ENCODE measurements around the gene PRKCQ.
"Not testable (repeated sequence)": the region's sequence is repeated elsewhere in the genome, so short reads cannot be mapped to it uniquely, and the experiment has no call there.

PRKCQ gene

DNA sequence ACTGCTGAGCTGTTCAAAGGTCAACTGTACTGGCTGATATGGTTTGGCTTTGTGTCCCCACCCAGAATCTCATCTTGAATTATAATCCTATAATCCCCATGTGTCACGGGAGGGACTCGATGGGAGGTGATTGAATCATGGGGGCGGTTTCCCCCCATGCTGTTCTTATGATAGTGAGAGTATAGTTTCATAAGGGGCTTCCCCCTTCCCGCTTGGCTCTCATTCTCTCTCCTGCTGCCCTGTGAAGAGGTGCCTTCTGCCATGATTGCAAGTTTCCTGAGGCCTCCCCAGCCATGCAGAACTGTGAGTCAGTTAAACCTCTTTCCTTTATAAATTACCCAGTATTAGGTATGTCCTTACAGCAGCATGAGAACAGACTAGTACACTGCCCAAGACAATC is 140.2 kb downstream of the PRKCQ start:
- DNase-seq, result not testable (repeated sequence)

DNA sequence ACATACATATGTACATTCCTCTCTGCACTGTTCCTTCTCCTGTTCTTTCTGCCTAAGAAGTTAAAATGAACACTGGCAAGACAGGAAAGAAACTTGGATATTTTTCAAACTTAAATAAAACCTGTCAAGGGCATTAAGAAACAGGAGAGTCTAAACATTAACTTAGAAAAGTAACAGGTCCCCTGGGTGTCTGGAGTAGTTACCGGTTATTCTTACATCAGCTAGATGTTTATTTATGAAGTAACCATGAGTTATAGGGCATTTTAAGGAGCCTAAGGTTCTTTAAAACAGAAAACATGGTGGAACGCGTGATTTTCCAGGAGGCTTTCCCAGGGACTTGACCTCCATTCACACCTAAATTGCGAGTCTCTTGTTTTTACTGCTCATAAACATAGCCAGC is 148.2 kb downstream of the PRKCQ start:
- DNase-seq, result no peak

DNA sequence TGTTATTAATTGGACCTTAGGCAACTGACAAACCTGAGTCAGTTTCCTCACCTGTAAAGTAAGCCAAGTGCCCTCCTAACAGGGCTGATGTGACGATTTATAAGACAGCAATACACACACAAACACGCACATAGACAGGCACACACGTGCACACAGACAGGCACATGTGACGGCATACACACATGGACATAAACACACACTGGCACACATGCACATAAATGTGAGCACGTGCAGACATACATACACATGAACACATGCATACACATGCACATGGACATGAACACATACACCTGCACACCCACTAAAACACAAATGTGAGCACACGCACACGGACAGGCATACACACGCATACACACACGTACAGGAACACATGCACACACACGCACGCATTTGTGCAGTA is 148.9 kb downstream of the PRKCQ start:
- no peak for DNase-seq

DNA sequence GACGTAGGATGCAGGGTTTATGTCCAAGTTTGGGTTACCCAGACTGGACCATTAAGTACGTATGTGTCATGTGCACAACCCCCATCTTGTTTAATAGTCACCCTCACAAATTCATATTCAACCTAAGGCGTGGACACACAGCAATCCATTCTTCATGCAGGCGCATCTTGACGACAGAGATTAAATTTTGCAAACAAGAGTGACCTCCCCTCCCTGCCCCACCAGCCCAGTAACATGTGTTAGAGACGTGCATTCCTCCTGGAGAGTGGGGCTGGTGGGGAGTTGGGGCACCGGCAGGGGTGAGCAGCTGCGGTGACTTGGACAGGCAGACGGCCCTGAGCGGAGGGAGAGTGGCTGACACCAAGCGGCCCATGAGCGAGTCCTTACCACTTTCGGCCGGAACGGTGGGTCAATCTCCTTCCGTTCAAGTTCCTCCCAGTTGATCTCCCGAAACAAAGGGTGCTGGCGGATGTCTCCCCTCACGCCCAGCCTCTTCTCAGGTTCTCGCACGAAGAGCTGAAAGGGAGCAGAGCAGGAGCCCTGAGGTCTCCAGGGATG is 149.6 kb downstream of the PRKCQ start:
- DNase-seq, result no peak

DNA sequence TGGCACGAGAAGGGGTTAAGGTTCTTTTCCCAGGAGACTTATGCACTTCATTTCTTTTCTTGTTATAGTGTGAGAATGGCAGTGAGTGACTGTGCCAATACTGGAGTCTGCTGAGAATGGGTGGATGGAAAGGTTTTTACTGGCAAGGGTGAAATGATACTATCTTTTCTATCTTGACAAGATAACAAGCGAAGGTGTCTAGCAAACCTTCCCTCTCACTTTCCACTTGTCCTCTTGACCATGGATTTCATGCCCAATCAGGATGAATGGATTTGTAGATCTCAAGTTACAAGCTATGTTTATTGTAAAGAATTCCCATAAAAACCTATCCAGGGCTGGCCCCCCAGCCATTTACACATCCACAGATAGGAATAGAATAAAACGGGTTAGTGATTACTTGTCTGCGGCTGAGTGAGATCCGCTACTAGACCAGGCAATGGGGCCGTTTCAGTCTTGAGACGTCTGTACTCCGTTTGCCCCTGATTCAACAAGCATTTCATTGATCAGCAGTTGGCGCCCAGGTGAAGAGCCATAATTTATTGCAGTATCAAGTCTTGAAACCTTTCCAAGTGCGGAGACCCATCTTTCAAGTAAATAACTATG is 152.6 kb downstream of the PRKCQ start:
- DNase-seq, result no peak

DNA sequence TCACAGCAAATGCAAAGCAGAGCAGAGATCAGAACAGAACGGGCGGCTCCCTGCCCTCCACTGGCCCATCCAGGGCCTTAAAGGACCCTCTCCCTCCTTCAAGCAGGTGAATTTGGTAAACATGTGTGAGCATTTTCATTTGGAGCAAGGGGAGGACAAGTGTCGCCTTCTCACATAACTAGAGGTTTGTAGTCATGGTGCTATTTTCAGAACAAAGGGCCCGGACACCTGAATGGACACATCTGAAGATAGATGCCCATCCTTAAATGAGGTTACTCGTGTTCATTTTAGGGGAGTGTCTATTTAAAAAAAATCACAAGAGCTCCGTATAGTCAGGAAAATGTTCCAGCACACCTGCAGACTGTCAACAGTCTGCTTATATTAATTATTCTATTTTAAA is 153.8 kb downstream of the PRKCQ start:
- DNase-seq, result no peak

DNA sequence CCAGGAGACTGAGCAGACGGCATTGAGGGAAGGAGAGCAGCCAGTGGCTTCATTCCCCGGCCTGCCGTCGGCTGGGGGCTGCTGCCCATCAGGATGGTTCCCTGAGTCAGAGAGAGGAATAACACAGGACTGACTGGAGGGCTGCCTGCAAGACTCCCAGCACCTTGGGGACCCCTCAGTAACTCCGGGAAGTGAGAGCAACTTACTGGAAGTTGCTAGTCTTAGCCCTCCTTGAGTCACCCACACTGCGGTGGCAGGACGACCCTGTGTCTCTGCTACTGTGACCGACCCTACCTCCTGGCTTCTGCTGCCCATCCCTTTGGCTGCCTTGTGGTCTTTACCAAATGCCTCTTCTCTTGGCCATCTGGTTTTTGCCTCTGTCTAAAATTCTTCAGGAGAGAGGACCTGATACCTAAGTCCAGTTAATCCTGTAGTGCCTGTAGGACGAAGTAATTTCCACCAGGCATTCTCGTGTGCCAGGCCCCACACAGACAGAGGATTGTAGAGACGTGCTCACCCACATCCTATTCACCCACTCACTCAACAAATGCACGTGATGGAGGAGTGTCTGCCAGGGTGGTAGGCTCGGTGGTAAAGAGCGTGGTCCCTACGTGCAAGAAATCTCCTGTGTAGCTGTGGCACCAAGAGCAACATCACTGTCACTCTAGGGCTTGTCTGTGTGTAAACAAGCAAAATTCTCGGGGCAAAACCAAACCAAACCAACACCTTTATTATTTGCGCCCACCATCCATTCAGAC is 156.5 kb downstream of the PRKCQ start:
- DNase-seq, result no peak

DNA sequence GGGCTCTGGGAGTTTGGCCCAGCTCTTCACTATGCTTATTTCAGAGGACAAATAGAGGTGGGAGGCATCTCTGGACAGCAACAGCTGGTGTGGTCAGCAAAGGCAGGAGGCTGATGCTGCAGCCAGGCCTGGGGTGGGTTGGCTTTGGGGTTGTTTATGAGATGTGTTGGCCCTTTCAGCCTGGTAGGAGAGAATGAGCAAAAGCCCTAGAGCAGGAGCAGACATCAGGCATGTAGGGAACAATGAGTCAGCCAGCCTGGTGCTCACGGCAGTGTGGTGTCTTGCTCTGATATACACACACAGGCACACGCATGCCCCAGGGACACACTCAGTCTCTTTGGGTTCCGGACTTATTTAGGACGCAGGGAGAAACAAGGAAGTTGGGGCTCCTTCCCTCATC is 157.1 kb downstream of the PRKCQ start:
- no peak for DNase-seq

DNA sequence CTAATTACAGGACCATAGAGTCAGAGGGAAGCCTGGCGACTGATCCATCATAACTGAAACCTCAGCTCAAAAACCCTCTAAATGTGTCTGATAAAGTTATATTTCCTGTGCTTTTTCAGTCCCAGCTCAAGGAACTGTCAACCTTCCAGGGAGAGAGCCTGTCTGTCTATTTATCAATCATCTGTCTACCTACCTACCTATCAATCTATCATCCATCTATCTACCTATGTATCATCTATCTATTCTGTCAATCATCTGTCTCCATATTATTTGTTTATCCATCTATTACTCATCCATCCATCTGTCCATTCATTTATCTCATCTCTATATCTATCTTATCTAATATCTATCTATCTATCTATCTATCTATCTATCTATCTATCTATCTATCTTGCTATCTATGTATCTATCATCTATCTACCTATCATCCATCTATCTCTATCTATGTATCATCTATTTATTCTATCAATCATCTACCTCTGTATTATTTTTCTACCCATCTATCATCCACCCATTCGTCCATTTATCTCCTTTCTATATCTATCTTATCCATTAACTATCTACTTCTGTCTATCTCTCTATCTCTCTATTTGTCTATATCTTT is 161.4 kb downstream of the PRKCQ start:
- DNase-seq, result no peak

DNA sequence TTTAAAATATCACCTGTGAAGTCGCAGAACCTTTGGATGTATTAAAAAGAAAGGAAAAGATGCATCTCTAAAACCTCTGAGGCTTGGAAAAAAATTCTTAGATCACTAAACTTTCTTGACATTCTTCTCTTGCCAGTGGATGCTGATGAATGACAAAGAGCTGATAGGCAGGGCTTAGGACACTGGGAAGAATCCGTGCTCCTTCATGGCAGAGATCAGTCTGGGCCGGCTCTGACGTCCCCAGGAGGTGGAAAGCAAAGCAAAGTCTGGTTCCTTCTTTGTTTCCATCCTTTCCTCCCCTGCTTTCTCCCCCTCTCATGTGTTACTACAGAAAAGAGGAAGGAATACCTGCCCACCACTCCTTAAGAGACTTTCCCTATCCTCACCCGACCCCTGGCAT is 161.9 kb downstream of the PRKCQ start:
- no peak for DNase-seq

DNA sequence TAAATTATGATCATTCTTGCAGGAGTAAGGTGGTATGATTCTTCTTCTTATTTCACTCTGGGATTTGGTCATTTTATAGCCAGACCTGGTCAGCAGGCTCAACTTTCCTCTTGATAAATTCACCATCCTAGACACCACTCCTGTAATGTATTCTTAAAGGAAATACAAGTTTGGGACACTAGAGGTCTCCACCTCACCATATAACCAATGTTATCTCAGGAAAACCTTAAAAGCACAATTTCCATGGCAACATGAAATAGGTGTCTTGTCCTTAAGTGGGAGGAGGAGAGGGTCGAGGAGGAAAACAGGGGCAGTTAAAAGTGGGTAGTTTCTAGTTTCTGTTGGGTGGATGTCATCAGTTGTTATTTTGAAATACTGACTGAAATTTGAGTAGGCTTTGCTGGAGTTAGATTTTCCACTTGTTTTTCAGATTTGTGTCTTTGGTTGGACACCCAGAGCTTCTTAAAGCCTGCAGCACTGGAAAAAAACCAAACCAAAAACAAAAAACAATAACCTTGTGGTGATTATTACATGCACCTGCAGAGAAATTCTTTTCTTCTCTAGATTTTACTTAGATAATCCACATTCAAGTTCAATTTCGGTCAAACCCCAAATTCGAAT is 163.1 kb downstream of the PRKCQ start:
- DNase-seq, result no peak

DNA sequence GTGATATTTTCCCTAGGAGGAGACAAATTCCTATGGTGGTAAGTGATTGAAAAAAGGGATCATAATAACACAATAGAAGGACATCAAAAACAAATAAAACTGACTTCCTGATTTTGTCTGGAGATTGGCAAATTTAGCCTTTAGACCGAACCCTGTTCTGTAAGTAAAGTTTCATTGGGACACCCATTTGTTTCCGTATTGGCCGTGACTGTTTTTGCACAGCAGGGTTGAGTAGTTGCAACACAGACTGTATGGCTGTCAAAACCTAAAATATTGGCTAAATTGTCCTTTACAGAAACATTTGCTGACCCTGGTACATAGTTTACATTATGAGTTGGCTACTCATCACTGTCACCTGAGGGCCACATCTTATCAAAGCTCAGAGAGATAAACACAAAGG is 168.6 kb downstream of the PRKCQ start:
- DNase-seq, result no peak

DNA sequence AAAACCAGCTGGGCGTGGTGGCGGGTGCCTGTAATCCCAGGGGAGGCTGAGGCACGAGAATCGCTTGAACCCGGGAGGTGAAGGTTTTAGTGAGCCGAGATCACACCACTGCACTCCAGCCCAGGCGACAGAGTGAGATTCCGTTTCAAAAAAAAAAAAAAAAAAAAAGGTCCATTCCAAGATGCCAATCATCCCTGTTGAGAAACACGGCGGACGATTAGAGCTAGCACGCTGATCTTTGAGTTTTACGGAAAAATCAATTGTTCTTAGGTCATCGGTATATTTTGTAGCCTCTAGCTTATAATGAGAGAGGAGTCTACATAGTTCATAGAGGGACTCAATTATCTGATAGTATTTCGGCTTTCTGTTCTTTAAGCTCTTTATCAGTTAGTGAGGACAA is 169.2 kb downstream of the PRKCQ start:
- DNase-seq, result no peak

DNA sequence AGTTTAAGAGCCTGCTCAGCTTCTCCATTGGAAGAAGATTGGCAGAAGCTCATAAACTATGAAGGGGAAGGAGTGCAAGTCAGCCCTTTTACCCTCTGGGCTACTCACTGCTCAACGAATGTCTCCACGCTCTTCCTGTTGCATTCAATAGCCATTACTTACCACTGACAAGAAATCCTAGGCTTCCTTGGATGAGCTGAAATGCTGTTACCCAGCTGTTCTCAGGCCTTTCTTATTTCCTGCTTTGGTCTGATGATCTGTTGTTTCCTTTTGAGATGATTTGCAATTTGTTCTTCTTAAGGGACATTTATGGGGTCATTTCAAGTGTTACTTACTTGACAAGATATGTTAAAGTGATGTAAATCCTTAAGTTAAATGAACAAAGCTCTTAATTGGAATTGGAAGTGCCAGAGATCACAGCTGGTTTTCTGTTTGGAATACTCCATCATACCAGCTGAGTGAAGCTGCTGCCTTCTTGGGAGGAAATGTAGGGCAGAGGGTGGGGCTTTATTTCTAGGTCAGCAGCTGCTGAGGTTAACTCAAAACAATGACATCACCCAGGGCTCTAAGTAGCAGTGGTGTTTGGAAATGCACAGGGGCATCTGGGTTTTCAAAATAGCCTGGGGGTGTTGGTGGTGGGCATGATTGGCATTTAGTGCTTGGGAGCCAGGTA is 170.0 kb downstream of the PRKCQ start:
- no peak for DNase-seq

DNA sequence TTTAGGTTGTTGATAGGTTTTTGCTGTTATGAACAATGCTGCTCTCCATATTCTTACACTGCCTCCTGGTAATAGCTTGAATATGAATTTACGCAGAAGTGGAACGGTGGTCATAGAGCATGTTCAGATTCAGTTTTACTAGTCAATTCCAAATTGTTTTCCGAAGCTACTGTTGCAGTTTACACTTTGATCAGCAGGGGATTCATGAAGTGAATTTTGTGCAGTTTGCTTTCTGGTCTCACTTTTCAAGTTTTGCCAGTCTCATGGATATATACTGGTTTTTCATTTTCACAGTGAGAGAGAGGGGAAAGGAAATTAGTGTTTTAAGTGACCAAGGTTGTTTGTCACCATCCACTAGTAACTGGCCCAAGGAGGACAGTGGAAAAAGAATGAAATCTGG is 171.3 kb downstream of the PRKCQ start:
- no peak for DNase-seq

DNA sequence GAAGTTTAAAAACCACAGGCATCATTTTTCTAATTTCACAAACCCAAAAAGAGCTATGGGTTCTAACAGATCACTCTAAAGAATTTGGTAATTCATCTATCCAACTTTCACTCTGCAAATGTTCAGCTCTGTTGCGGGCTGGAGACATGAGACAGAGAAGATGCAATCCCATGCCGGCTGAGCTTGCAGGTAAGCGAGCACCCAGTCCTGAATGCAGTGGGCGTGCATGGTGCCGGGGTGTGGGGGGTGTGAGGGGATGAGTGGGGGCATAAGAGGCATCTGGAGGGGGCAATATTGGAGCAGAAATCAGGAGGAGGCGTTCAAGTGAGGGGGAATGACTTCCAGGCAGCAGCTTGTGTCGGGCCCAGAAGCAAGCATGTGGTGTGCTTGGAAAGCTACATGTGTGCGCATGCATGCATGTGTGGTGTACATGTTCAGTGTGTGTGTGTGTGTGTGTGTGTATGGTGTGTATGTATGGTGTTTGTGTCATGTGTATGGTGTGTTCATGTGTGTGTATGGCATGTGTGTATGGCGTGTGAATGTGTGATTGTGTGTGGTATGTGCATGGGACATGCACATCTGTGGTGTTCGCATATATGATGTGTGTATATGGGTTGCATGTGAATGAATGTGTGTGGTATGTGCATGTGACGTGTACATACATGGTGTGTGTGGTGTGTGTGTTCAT is 172.9 kb downstream of the PRKCQ start:
- DNase-seq, result no peak

DNA sequence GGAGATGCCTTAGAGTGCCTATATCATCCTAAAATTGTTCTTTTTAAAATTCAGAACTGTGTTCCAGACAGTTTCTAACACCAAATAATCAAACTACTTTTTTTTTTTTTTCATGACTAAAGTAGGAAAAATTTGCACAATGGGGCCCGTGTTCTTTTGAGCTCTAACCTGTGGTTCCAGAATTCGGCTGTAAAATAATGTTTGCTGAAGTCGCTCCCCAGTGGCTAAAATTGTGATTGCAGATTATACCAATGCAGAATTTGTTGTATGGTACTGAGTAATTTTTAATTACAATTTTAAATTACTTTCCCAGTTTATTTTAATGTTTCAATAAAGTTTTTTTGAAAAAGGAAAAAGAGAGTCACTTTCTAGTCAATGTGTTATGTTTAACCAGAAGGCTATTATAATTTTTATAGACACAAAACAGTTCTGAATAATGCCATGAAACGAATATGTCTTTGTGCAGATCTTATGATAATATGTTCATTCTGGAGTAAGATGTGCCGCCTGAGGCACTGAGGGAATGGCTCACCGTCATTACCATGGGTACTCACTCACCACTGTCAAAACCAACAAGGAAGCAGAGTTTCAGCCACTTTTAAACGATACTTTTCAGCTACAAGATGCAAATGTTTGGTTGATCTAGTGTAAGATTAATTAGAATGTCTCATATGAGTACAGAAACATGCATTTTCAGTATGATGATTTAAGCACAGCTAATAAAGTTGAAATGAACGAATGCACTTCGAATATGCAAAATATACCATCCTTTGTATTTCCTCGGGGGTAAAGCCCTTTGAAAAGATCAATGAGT is 173.6 kb downstream of the PRKCQ start:
- DNase-seq, result no peak

DNA sequence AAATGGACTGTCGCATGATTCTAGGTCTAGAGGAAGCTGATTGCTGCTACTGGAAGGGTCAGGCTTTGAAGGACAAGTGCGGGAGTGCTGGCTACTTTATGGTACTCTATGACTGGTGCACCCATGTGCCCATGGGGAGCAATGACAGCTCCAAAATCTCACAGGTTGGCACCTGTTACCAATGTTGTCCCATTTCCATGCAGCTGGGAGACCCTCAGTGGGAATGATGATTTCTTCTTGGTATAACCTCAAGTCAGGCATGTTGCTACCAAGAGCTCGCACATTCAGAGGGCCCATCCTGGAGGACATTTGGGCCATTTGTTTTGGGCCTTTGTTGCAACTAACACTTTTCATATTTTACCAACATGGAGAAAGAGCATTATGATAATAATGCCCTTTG is 174.4 kb downstream of the PRKCQ start:
- no peak for DNase-seq

DNA sequence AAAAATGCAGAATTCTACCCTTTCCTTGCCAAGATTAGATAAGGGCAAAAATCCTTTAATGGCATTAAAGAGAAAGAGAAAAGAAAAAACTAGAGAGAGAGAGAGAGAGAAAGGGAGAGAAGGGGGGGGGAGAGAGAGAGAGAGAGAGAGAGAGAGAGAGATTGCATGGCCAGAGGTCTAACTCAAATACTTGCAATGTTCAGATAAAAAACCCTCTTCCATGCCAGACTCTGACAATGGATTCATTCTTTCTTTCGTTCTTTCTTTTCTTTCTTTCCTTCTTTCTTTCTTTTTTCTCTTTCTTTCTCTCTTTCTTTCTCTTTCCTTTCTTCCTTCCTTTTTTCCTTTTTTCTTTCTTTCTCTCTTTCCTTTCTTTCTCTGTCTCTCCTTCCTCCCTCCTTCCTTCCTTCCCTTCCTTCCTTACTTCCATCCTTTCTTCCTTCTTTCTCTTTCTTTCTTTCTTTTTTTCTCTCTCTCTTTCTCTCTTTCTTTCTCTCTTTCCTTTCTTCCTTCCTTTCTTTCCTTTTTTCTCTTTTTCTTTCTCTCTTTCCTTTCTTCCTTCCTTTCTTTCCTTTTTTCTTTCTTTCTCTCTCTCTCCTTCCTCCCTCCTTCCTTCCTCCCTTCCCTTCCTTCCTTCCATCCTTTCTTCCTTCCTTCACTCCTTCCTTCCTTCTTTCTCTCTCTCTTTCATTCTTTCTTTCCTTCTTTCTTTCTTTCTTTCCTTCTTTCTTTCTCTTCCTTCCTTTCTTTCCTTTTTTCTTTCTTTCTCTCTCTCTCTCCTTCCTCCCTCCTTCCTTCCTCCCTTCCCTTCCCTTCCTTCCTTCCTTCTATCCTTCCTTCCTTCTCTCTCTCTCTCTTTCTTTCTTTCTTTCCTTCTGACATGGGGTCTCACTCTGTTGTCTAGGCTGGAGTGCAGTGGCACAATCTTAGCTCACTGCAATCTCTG is 175.7 kb downstream of the PRKCQ start:
- DNase-seq, result no peak

DNA sequence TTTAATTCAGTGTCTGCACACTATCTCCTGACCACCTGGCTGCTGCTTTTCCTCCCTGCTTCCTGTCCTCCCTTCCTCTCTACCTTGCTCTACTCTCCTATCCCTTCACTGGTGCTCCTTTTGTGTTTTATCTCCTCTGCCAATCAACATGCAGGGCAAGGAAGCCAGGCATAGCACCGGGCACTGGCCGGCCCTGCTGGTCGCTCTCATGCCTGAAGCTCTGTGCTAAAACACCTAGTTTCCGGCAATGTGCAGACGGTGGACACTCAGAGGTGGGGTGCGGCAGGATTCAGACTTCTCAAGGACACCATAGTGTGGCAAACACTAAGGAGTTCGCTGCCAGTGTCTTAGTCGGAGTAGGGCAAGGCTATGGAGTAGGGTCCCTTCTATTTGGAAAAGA is 177.1 kb downstream of the PRKCQ start:
- DNase-seq, result no peak

DNA sequence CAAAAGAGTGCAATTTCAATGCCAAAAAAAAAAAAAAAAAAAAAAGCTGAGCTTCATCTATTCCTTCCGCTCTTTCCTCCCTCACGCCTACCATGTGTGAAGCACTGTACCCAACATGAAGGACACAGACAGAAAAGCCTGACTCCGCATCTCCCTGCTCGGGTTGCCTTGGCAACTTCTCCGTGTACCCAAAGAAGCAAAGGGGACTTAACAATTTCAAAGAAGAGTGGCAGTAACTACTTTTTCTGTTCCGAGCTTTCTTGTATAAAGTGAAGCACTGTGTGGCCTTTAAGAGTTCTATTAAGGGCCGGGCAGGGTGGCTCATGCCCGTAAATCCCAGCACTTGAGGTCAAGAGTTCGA is 177.7 kb downstream of the PRKCQ start:
- DNase-seq, result no peak
